Measurements from ENCODE around the gene ZNF185.

ZNF185 gene

GRCh38 chrX:152917656-152918579 lies 20.1 kb downstream of the ZNF185 start:
- DNase-seq (ENCODE audit: low read depth, low spot score): no peak

DNA sequence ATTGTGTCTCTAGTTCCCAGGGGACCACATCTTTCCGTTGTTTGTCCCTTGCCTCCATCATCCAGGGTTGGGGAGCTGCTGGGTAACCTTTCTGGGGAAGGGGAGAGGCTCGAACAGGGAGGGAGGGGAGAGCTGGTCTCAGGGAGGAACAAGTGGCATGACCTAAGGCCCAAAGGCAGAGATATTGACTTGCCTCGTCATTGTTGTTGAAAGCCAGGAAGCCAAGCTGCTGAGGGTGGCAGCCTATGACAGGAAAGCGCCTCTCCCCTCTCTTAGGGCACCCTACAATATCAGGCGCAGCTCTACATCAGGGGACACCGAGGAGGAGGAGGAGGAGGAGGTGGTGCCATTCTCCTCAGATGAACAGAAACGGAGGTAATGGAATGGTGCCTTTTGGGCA lies 20.8 kb downstream of the ZNF185 start:
- no peak for DNase-seq (ENCODE audit: low read depth, low spot score)

GRCh38 chrX:152923599-152923998 lies 25.7 kb downstream of the ZNF185 start:
- no peak for DNase-seq (ENCODE audit: low read depth, low spot score)

- no peak for DNase-seq (ENCODE audit: low read depth, low spot score)
Observed at GRCh38 chrX:152925835-152926234, 28.0 kb downstream of the ZNF185 start.

DNA sequence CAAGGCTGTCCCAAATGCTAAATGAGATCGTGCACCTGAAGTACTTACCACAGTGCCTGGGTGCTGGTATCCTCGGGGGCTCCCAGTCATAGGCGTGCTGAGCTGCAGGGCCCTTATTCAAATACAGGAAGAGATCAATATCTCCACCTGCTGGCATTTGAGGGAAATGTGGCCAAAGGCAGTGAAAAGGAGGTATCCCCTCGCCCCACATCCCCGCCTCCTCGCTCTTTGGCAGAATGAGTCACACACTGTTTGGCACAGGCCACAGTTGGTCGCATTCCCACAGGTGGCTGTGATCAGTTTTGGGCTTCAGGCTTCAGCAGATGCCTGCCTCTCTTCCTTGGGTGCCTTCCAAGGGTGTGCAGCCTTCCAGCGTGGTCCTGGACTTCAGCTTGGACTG lies 28.4 kb downstream of the ZNF185 start:
- DNase-seq (ENCODE audit: low read depth, low spot score): peak; percentile 23

GRCh38 chrX:152926923-152927322 lies 29.1 kb downstream of the ZNF185 start:
- no peak for DNase-seq (ENCODE audit: low read depth, low spot score)

DNA sequence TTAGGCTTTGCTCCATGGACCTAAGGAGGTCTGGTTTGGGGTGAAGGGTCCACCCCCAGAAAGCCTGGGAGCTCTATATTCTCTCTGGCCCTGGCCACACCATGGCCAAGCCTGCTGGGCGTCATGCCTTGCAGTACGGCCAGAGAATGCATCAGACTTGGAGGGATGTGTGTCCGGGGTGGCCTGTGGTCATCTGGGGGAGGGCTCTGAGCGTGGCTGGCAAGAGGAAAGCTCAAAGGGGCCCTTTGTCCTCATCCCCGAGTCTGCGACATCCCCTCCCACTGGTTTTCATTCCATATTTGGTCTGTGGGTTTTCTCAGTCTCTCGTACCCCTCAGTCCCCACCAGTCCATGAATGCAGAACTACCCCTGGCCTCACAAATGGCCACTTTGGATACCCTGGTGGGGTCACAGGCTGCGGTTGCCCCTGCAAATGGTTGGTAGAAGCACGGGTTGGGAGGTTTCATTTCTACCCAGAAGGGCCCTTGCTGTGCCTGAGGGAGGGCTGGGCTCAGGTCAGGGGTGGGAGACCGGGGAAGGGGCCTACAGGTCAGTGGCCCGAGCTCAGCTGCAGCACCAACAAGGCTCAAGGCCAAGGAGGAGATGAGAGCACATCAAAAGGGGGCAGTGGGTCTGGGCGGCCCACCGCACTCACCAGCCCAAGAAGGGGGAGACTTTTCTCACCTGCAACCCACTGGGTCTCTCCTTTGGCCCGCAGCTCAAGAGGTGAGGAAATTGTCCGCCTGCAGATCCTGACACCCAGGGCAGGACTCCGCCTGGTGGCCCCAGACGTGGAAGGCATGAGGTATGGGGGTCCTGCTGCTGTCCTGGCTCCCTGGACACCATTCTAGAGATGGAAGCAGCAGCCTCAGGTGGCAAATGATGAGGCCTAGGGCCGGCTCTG lies 30.2 kb downstream of the ZNF185 start:
- no peak for DNase-seq (ENCODE audit: low read depth, low spot score)

DNA sequence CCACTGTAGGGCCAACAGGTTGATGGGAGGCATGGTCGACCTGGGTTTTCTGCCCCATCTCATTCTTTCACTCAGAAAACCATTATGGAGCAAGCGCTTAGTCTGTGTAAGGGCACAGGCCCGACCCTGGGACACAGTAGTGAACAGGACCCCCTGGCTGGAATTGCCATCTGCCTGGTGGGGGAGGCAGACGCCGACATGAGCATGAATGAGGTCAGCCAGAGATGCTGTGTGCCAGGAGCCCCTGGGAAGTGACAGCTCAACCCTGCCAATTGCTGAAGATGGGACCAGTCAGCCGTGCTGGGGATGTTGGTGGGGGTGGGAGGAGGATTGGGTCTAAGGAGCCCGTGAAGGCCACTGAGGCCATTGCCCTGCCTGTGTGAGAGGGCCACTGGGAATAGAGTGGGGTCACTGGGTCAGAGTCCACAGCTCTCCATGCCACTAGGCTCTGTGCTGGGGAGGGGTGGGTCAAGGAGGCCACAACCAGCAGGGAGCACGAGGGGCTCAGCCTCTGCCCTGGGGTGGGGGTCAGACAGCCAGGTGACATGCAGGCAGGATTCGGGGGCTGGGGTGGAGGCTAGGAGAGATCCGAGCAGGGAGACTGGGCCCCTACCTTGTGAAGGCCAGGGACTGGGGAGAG lies 31.0 kb downstream of the ZNF185 start:
- DNase-seq (ENCODE audit: low read depth, low spot score): no peak

- DNase-seq (ENCODE audit: low read depth, low spot score): no peak
Observed at GRCh38 chrX:152929898-152930297, 32.0 kb downstream of the ZNF185 start.

DNA sequence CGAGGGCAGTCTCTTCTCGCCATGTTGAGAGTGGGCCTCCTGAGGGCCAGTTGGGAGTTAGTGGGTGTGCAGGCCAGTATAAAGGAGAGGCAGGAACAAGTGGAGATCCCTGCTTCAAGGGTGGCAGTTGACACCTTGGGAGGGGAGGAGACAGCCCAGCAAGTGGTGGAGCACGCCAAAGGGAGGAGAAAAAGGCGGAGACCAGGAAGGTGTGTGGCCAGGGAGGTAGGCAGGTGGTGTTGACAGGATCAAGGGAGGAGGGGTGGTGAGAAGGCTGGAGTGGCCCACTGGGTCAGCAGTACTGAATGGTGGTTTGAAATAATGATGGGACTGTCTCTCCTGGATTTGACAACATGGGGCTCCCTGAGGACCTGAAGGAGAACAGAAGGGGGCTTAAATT lies 32.6 kb downstream of the ZNF185 start:
- DNase-seq (ENCODE audit: low read depth, low spot score): no peak

DNA sequence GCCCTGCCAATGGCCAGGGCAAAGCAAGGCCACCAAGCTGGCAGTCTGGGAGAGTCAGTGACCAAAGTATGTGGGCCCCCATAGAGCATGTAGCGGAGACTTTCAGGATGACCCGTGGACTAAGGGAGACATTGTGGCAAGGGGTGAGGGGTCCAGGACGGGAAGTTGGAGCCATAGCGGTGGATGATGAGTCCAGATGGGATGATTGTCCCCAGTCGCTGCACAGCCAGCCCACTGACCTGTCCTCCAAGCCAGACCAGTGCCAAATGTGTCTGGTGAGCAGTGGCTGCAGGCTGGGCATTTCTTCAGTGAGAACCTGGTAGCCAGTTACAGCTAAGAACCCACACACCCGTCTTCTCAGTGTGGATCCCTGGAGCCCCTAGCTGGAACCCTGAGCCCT lies 34.3 kb downstream of the ZNF185 start:
- DNase-seq (ENCODE audit: low read depth, low spot score): no peak

DNA sequence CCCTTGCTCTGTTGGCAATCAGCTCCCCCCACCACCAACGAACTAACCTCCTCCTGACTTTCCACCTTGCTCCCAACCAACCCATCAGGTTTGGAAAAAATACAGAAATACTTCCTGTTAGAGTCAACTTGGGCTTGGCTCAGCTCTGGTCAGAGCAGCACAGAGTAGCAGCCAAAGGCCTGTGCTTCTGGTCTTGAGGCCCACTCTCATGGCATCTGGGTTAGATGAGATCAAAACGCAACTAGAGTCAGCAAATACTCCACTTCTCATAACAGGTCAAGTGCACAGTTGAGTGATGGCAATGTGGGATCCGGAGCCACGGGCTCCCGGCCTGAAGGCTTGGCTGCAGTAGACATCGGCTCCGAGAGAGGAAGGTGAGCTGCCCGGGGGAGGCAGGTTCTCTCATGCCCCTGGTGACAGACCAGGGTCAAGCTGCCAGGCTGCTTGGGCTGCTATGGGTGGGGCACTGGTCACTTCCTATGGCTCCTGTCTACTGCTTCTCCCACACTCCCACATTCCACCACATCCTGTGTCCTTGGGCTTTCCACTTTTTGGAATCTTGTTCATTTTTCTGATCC lies 34.8 kb downstream of the ZNF185 start:
- no peak for DNase-seq (ENCODE audit: low read depth, low spot score)

DNA sequence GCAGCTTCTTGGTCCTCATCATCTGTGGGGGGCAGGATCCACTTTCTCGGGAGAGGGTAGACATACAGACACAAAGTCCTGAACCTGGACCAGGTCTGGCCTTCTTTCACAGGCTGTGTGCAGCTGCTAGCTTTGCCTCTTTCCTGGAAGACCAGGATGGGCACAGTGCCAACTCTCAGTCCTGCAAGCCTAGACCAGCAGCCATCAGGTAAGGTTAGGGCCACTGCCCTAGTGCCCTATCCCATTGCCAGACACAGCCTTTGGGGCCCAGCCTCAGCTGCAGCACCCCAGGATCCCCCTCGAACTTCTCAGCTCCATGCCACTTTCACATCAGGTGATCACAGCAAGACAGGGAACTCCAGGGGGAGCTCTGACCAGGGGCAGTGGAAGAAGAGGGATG lies 38.4 kb downstream of the ZNF185 start:
- no peak for DNase-seq (ENCODE audit: low read depth, low spot score)

GRCh38 chrX:152937236-152937635 lies 39.4 kb downstream of the ZNF185 start:
- DNase-seq (ENCODE audit: low read depth, low spot score): no peak

DNA sequence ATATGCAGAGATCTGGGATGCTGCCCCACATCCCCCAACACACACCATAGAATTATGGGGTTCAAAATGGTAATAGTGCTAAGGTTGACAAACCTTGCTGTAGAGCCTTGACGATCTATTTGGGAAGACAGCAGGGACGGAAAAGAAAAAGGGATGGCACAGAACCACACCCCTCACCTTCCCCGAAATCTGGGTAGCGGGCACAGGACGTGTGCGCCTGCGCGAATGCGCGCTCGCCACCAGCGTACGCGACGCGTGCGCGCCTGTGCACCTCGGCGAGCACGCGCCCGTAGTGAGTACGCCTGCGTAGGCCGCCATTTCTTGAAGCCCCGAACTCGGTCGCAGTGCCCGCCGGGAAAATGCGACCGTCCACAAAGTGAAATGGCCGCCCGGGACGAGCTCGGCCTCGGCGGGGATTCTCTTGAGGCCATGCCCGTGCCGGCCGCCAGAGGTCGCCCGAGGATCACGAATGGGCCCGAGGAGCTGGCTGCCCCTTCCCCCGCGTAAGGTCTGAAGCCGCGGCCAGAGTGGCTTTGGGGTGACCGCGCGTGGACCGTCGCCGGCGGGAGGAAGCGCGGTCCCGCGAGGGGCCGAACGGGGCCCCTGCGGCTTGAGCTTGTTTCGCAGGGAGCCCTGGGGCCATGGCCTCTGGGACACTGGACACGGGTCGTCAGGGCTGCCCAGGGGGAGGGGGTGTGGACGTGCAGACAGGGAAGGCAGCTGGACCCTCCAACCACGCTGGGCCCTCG lies 43.6 kb downstream of the ZNF185 start:
- peak; percentile 59 for DNase-seq (ENCODE audit: low read depth, low spot score)

DNA sequence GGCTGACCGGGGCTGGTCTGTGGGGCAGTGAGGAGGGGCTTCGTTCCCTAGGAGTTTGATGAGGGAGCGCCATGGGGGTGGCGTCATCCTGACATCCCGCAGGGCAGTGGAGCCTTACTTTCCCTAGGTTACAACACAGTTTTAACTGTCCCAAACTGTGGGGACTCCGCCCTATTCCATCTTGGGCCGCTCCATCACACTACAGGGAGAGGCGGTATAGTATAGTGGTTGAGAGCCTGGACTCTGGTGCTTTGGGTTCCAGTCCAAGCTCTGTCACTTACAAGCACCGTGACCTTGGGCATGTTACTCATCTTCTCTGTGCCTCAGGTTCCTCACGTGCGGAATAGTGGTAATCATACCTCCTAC lies 44.2 kb downstream of the ZNF185 start:
- no peak for DNase-seq (ENCODE audit: low read depth, low spot score)

GRCh38 chrX:152943826-152944225 lies 46.0 kb downstream of the ZNF185 start:
- no peak for DNase-seq (ENCODE audit: low read depth, low spot score)

DNA sequence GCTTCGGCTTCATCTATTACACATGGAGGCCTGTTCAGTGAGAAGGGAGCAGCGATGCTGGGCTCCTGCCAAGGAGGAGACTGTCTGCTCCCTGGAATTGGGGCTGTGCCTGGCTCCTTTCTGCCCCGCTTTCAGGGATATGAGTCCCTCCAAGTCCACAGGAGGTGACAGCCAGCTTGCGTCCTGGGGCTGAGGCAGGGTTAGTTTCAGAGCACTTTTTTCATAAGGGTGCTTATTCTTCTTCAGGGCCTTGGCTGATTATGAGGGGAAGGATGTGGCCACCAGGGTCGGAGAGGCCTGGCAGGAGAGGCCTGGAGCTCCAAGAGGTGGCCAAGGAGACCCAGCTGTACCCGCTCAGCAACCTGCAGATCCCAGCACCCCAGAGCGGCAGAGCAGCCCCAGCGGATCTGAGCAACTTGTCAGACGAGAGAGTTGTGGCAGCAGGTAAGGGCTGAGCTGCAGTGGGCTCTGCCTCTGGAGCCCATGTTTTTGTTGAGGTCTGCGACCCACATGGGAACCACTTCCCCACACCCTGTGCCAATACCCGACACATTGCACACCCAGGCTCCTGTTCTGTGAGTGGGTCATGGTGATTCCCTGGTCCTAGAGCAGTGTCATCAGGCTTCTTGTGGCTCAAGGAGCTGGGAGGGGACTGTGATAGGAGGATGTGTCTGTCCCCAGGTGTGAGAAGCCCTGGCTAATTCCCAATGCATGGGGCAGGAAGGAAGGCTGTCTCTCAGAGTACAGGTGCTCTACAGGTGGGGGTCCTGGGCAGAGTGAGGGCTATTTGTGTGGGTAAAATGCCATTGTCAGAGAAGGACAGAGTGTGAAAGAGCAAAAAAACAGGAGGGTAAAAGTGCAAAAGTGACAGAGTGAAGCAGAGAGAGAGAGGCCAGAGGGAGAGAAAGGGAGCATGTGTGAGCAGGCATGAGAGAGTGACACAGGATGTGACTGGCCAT lies 47.4 kb downstream of the ZNF185 start:
- DNase-seq (ENCODE audit: low read depth, low spot score): no peak

DNA sequence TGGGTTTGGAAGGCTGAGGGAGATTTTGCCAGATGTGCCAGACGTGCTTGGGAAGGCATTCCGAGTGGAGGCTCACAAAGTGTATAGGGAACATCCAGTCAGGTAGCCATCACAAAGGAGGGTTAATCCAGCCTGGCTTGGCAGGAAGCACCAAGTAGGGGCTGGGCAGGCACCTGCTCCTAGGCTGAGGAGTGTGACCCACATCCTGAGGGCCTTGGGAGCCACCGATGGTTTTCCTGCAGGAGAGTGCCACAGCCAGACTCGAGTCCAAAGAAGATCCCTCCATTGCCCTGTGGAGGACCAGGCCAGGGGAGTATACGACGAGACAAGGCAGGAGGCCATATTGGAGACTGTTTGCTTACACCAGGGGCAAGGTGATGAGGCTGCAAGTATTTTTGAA lies 48.8 kb downstream of the ZNF185 start:
- DNase-seq (ENCODE audit: low read depth, low spot score): no peak
